Esophagus muscularis mucosa (tissue), 4 donors: ENCODE results near the gene CALHM5.

Experiments
- CTCF ChIP-seq, 3 experiments: fragments of 200-600 bp in 2 of 3; fragments of 450-650 bp in 1 of 3; sonication (generic) in 2 of 3; IDR thresholded peaks; one replicate each; pipeline ENCODE4 v1.5.1; 2017 to 2019; ENCODE audit warnings: antibody characterized with exemption in 3 of 3, mild to moderate bottlenecking in 2 of 3, moderate library complexity in 1 of 3
- EP300 ChIP-seq: sonication (generic); formaldehyde crosslinking; IDR thresholded peaks from one replicate; pipeline ENCODE4 v1.6.1; 2017; ENCODE audit warnings: antibody characterized with exemption
- POLR2A ChIP-seq: fragments of 450-650 bp; IDR thresholded peaks from one replicate; pipeline ENCODE4 v1.6.1; 2017; ENCODE audit warnings: antibody characterized with exemption, moderate library complexity, mild to moderate bottlenecking, low read depth
- POLR2AphosphoS5 ChIP-seq, 2 donors: sonication (generic); formaldehyde crosslinking; IDR thresholded peaks; one replicate each; pipeline ENCODE4 v1.6.1; 2017; ENCODE audit warnings: antibody characterized with exemption in 2 of 2

GRCh38 chr6:116562614-116563013 is 51.2 kb downstream of the CALHM5 start:
- no peak for TF ChIP-seq POLR2A
- TF ChIP-seq CTCF (IDR thresholded peaks at IDR 0.05): no peak
- no peak for TF ChIP-seq EP300
- TF ChIP-seq POLR2AphosphoS5 (IDR thresholded peaks at IDR 0.05): no peak
